GM23338 (cell line): ENCODE data around the gene ART1.

Experiments
- CREB1 ChIP-seq: fragments of 250-450 bp; sonication (Bioruptor Pico); IDR thresholded peaks from 2 replicates; pipeline ENCODE4 v1.5.0; 2020; ENCODE audit warnings: low read depth, mild to moderate bottlenecking, moderate library complexity
- EZH2 ChIP-seq: fragments of 200-600 bp; sonication (generic); IDR thresholded peaks from one replicate; pipeline ENCODE4 v1.8.0; 2017; ENCODE audit warnings: antibody characterized with exemption, mild to moderate bottlenecking, low read depth; ENCODE audit not compliant: unreplicated experiment
- EZH2phosphoT487 ChIP-seq: fragments of 200-600 bp; sonication (generic); IDR thresholded peaks from one replicate; pipeline ENCODE4 v1.8.1; 2018; ENCODE audit warnings: antibody characterized with exemption; ENCODE audit not compliant: unreplicated experiment
- POLR2AphosphoS5 ChIP-seq: IDR thresholded peaks from 2 replicates; pipeline ENCODE4 v1.6.1; 2016; ENCODE audit warnings: antibody characterized with exemption, low read depth
- TF ChIP-seq, protein P1 (sequence below), 2 experiments: fragments of 200-600 bp in 1 of 2; sonication (generic) in 1 of 2; conservative IDR thresholded peaks; 2 replicates each; pipeline versions ENCODE4 v1.5.1 to v1.6.1; 2016 to 2017; ENCODE audit warnings: antibody characterized with exemption in 2 of 2, low read depth in 2 of 2, mild to moderate bottlenecking in 2 of 2, moderate library complexity in 1 of 2

- TF ChIP-seq EZH2 = no peak
- TF ChIP-seq, protein P1, sequence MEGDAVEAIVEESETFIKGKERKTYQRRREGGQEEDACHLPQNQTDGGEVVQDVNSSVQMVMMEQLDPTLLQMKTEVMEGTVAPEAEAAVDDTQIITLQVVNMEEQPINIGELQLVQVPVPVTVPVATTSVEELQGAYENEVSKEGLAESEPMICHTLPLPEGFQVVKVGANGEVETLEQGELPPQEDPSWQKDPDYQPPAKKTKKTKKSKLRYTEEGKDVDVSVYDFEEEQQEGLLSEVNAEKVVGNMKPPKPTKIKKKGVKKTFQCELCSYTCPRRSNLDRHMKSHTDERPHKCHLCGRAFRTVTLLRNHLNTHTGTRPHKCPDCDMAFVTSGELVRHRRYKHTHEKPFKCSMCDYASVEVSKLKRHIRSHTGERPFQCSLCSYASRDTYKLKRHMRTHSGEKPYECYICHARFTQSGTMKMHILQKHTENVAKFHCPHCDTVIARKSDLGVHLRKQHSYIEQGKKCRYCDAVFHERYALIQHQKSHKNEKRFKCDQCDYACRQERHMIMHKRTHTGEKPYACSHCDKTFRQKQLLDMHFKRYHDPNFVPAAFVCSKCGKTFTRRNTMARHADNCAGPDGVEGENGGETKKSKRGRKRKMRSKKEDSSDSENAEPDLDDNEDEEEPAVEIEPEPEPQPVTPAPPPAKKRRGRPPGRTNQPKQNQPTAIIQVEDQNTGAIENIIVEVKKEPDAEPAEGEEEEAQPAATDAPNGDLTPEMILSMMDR (conservative IDR thresholded peaks at IDR 0.05; ENCODE audit: low read depth in 2 of 2) = no peak
- TF ChIP-seq POLR2AphosphoS5 = no peak
- no peak for TF ChIP-seq CREB1
- no peak for TF ChIP-seq EZH2phosphoT487
These were observed 16.0 kb downstream of the ART1 start for GRCh38 chr11:3660960-3661359.
